HG02678 (cell line): ENCODE results near the gene MANEA.
"Not testable (repeated sequence)": the region's sequence is repeated elsewhere in the genome, so short reads cannot be mapped to it uniquely, and the experiment has no call there.

Experiments
- ATAC-seq: cut with Tn5 transposase; IDR thresholded peaks from one replicate; pipeline ENCODE4 v1.9.1; 2021; ENCODE audit warnings: mild to moderate bottlenecking, moderate library complexity; ENCODE audit not compliant: unreplicated experiment

Gene MANEA

DNA sequence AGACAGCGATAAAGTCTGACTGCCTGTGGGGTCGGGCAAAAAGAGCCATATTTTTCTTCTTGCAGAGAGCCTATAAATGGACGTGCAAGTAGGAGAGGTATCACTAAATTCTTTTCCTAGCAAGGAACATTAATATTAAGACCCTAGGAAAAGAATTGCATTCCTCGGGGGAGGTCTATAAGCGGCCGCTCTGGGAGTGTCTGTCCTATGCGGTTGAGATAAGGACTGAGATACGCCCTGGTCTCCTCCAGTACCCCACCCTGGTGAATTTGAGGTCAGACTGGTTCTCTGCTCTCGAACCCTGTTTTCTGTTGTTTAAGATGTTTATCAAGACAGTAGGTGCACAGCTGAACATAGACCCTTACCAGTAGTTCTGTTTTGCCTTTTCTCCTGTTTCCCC is 6.9 kb downstream of the MANEA start:
- ATAC-seq = not testable (repeated sequence)

DNA sequence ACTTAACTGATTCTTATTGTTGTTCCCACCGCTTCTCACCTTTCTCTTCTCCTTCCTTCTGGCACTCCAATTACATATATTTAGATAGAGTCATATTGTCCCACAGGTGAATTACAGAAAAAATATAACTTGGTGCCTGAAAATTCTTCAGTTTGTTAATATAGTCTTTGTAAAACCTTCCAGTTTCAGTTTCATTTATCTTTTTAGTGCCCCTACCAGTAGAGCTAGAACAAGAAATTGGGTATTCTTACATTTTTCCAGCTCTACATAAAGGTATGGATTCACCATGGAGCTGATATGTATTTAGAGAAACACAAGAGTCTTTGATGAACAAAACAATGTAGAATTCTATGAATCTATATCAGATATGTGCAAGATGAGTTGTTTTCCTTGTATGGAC is 10.7 kb downstream of the MANEA start:
- ATAC-seq = peak; percentile 43

DNA sequence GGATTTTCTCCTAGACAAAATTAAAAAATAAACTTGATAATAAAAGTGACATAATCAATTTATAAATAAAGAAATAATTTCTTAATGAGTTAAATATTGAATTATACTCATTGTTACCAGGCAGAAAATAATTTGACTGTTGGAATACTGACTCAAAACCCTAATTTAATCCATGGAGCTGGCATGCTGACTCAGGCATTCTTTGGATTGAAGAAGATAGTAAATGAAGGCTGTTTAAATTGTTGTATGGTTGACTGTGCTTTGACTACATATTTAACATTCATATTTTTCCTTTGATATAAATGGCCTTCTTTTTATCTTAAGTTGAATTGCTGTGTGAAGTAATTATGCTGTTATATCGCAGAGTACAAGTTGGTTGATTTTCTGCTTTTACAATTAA is 11.7 kb downstream of the MANEA start:
- no peak for ATAC-seq

DNA sequence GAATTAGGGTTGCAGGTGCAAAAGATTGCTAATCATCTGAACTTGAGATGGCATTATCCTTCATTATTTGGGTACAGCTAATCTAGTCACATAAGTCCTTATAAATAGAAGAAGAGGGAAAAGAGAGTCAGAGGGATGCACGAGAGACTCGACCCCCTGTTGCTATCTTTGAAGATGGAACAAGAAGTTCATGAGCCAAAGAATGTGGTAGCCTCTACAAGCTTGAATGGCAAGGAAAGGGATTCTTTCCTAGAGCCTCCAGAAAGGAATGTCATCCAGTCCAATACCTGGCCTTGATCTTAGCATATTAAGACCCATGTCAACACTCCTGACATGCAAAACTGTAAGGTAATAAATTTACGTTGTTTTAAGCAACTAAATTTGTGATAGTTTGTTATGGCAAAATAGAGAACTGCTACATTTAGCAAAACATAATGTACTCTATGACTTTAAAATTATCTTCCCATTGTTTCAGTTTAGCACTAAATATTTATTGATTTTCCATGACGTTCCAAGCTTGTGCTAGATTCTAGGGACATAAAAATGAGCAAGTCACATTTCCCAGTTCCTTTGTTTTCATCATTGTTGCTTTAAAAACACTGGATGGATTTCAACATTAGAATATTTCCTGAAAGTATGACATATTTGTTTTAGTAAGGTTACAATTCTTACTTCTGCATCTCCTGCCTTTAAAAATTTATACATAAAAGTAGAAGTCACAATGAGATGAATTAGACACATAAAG is 12.7 kb downstream of the MANEA start:
- ATAC-seq = no peak

DNA sequence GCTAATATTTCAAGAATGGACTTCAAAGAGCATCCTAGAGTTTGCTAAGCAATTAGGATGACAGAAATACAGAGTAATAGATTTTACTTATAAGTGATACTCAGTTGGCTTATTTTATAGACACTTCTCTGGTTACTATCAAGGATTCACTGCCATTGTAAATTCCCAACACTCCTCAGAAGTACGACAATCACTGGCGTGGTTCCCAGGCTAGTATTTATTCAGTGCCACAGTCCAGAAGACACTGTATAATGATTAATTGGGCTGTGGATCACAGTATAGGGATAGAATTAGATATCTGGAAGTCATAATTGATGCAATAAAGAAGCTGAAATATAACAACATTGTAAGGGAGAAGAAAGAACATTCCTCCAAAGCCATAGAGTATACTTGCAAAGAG is 15.7 kb downstream of the MANEA start:
- ATAC-seq = no peak

DNA sequence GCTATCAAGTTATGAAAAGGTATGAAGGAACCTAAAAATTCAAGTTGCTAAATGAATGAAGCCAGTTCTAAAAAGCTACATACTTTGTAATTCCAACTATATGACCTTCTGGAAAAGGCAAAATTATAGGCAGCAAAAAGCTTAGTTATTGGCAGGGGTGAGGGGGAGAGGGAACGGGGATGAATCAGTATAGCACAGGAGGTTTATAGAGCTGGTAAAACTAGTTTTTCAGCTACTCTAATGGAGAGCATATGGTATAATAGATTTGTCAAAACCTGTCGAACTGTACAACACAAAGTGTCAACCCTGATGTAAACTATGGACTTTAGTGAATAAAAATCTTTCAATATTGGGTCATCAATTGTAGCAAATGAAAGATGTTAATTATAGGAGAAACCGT is 18.7 kb downstream of the MANEA start:
- ATAC-seq = no peak

DNA sequence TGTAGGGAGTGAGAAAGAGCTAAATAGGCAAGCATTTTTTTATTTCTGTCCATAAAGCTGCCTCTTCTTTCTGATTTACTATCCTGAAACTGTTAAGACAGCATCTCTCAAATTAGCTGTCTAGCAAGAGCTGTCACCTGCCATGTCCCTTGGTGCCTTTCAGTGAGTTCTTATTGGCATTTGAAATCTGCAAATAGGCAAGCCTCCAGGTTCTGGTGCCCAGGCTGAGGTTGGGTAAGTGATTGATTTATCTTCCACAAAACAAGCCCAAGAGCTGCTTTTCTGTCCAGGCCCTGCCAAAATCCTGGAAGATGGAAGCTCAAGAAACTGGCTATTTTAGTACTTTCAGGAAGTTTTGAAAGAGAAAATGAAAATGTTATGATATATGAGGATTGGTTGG is 22.4 kb downstream of the MANEA start:
- ATAC-seq = no peak

DNA sequence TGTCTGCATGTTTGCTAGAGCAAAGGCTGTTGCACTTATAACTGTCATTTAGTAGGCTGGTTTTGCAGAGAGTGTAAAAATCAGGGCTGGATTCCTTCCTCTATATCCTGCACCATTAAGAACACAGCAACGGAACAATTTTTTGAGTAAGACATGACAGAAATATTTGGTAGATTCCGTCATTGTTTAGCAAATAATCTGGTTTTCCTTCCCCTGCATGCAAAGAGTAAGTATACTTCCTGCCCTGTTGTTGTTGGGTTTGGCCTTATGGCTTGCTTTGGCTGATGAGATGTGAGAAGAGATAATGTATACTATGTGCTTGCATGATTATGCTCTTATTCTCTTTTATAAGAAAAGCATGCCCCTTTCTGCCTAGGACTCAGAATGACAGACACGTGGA is 23.8 kb downstream of the MANEA start:
- ATAC-seq = no peak

DNA sequence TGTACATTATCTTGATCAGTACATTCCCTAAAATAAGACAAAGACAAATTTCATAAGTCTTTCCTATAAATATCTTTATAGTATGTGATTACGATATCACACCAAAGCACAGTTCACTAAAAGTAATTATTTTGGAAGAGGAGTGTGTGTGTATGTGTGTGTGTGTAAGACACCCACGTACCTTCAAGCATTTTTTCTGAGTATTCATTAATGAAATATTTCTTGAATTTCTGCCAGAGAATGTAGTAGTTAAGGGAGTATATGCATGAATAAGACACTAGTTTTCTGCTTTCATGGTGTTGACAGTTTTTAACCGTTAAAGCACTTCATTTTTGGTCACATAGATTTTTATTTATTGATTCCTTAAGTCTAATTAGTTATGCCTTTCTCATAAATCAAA is 36.8 kb downstream of the MANEA start:
- no peak for ATAC-seq

DNA sequence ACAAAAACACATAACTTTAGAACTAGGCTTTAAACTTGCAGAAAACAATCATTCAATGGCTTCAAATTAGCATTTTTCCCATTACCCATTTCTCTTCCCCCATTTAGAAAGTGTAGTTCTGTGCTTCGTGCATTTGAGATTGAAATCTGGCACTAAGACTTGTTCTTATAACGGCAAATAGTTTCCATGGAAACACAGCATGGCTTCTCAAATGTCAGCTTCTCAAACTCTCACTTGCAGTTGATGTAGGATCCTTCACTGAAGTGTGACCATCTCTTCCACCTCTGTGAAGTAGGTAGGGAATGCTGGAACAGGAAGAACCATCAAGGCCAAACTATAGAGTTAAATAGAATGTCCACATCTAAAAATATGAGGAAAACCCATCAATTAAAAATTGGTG is 52.2 kb downstream of the MANEA start:
- no peak for ATAC-seq

DNA sequence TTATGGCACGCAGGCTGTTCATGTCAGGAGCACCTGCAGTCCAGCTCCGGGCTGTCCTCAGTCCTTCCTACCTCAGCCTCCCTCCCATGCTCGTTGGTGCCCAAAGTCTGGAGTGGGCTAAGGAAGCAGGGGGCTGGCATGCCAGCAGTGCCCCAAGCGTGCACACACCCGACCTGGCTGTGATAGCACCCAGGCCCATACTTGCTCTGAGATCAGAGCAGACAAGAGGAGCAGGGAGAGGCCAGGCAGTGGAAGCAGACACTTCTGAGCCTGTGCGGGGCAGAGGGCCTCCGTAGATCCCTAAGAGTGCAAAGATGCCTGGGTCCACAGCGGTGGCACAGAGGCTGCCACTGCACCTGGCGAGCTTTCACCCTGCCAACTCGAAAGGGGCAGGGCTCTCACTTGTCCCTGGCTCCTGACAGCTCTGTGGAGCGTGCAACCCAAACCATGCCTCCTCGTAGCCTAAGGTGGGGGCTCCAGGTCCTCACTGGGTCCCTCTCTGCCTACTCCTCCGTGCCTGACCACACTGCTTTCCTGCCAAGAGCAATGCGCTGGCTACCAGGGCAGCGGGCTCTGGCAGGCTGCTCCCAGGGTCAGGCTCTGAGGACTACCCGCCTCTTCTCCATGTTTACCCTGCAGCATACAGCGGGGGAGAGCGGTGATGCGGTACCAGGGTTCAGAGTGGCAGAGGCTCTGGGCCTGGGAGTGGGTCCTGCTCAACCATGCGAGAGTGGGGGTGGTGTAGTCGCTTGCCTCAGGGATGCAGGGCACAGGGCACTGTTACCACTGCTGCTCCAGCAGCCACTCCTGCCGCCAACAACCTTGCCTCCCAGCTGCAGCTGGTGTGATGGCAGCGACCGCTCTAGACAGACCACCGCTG is 59.5 kb downstream of the MANEA start:
- ATAC-seq = no peak

DNA sequence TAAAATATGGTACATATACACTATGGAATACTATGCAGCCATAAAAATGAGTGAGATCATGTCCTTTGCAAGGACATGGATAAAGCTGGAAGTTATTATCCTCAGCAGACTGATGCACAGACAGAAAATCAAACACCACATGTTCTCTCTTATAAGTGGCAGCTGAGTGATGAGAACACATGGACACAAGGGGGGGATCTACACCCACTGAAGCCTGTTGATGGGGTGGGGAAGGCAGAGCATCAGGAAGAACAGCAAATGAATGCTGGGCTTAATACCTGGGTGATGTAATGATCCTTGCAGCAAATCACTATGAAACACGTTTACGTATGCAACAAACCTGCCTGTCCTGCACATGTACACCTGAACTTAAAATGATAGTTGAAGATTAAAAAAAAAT is 71.3 kb downstream of the MANEA start:
- no peak for ATAC-seq

DNA sequence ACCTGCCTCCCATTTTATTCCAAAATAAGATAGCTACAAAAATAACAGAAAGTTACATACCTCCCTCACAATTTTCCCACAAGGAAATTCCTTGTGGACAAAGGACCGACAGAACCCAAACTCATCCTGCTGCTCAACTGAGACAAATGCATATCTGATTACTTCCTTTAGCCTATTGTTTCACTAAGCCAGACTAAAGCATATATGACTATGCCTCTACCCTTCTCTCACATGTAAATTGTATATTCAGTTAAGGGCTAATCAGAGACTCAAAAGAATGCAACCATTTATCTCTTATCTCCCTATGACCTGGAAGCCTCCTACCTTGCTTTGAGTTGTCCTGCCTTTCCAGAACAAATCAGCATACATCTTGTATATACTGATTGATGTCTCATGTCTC is 72.1 kb downstream of the MANEA start:
- ATAC-seq = no peak

DNA sequence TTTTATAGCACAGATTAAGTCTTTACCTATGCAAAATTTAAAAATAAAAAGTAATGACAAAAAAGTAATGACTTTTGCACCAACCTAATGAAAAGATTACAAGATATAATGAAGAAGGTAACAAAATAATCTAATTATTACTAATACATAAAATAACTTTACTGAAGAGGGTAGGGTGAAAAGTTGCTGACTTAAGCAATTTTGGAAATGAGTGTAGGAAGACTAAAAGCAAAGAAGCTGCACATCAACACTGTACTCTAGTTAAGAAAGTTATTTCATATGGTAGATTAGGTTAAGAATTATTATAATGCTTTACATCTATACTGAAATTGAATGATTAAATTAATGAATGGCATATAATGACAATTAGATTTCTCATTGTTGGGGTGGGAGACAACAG is 76.8 kb downstream of the MANEA start:
- ATAC-seq = no peak

DNA sequence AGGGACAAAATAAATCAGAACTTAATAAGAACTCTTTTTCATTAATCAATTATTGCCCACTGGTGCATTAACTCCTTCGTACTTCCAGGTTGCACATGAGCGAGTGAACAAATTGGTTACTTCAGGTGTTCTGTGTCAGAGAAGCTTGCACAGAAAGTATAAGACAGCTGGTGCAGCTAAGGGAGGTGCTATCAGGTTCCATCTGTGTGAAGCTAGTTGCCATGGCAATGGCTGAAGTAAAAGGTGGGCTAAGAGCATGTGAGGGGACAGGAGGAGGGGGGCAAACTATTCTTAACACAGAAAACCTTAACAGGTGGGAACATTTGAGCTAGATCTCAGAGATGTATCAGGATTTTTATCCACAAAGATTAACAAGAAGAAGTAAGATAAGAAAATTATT is 81.6 kb downstream of the MANEA start:
- ATAC-seq = no peak
